ENCODE results near the gene HLA-DMB. TPM values are rescaled to one million over a fixed set of nuclear protein-coding genes. Genes with fewer than 3 reads are reported as not detected.
A peak's percentile ranks its signal among the peaks of the same experiment; 100 is the strongest.

Gene HLA-DMB
- total RNA-seq, 4 donors from 2014 or later = 3.4 to 24.8 (median 9.2) TPM

GRCh38 chr6:32885698-32886286 lies 55.0 kb downstream of the HLA-DMB start:
- WGBS, 2 donors = 38 to 51% methylated on average over 4 of the region's 4 CpGs
- no peak for DNase-seq

More at GRCh38 chr6:32885698-32886286, 55.0 kb downstream of the HLA-DMB start:
- Histone ChIP-seq H3K27me3 (no peaks in the 10 kb centered on the region), H3K27ac (peak overlapping the region in 1 of 4 donors; percentile 47), H3K36me3 (no peaks in the 10 kb centered on the region), H3K9me3 (no peaks in the 10 kb centered on the region), H3K4me1 (peaks cover 0 to 19% (median 10%) of the 10 kb centered on the region in 3 donors), H3K4me3 (no peak overlapping the region)
- intact Hi-C loops (cut with DNase I) = loop anchor here (10.0 kb wide), 1 partner anchor 49 kb away; no protein-coding TSS in a partner anchor
- TF ChIP-seq CTCF (IDR thresholded peaks at IDR 0.05) = peak; percentile 52 to 74 (median 62)
- no peak for TF ChIP-seq POLR2A (IDR thresholded peaks at IDR 0.05)

Small RNA genes within 50 kb of the gene (small RNA-seq; reads per million reads assigned to genes)
- gene HLA-Z = 0 reads per million in 4 donors

Other genes with a start within 250 kb of the HLA-DMB start
- gene HLA-DQA2, start 199.6 kb downstream of the HLA-DMB start, total RNA-seq = 1 to 10 TPM in 1 of 4 donors, under 1 TPM in 2, not detected in 1; 0.38 to 2.3 (median 0.91) TPM
- gene HLA-DQB2, start 177.5 kb downstream of the HLA-DMB start, total RNA-seq = 1 to 10 TPM in 3 of 4 donors, not detected in 1; 1.7 to 7.8 (median 4.7) TPM
- gene HLA-DOB, start 124.0 kb downstream of the HLA-DMB start, total RNA-seq = 1 to 10 TPM in 1 of 4 donors, under 1 TPM in 3; 0.34 to 3.6 (median 0.74) TPM
- 10 to 100 TPM; 25.4 to 28.3 (median 26.7) TPM for gene TAP2, start 102.3 kb downstream of the HLA-DMB start, total RNA-seq
- gene PSMB8, start 97.0 kb downstream of the HLA-DMB start, total RNA-seq = 100 to 1,000 TPM in 1 of 4 donors, 10 to 100 TPM in 3; 21.6 to 135 (median 42.2) TPM
- gene TAP1, start 87.3 kb downstream of the HLA-DMB start, total RNA-seq = 10 to 100 TPM; 31.7 to 95.5 (median 40.3) TPM
- gene PSMB9, start 86.8 kb downstream of the HLA-DMB start, total RNA-seq = 10 to 100 TPM in 2 of 4 donors, 1 to 10 TPM in 2; 5.2 to 93.7 (median 12.0) TPM
- 10 to 100 TPM in 2 of 4 donors, 1 to 10 TPM in 2; 4.7 to 36.4 (median 12.6) TPM for gene HLA-DMA, start 12.1 kb upstream of the HLA-DMB start, total RNA-seq
- gene BRD2, start 27.6 kb upstream of the HLA-DMB start, total RNA-seq = 100 to 1,000 TPM; 110 to 152 (median 132) TPM
- 1 to 10 TPM in 2 of 4 donors, under 1 TPM in 2; 0.61 to 9.7 (median 1.6) TPM for gene HLA-DOA, start 68.6 kb upstream of the HLA-DMB start, total RNA-seq
- gene HLA-DPA1, start 132.6 kb upstream of the HLA-DMB start, total RNA-seq = 100 to 1,000 TPM in 1 of 4 donors, 10 to 100 TPM in 1, 1 to 10 TPM in 2; 6.2 to 114 (median 48.2) TPM
- gene HLA-DPB1, start 135.0 kb upstream of the HLA-DMB start, total RNA-seq = 10 to 100 TPM in 2 of 4 donors, 1 to 10 TPM in 2; 3.2 to 96.9 (median 45.3) TPM